GM18861 (cell line): ENCODE results near the gene ADAMTS19.
"Not testable (repeated sequence)": the region's sequence is repeated elsewhere in the genome, so short reads cannot be mapped to it uniquely, and the experiment has no call there.

ENCODE experiments used
- ATAC-seq: cut with Tn5 transposase; IDR thresholded peaks from one replicate; pipeline ENCODE4 v1.9.1; 2021; ENCODE audit not compliant: unreplicated experiment

The ADAMTS19 gene

GRCh38 chr5:129476751-129477150 is 16.7 kb downstream of the ADAMTS19 start:
- no peak for ATAC-seq

DNA sequence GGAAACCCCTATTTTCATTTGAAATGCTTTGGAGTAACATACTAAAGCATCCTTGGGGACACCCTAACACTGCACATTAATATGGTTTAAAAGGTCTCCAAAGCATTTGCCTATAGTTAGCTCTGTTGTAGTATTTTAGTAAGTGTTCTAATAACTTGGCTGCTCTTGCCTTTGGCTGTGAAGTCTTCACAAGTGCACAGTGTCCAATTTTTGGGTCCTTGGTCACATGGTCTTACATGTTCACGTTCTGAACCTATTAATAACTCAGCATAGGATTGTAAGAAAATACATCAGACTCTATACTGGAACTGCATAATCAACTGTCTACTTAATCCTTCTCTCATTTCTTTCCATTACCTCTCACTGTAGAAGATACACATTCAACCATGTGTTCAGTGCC is 17.4 kb downstream of the ADAMTS19 start:
- ATAC-seq: no peak

GRCh38 chr5:129481161-129481560 is 21.1 kb downstream of the ADAMTS19 start:
- ATAC-seq: no peak

GRCh38 chr5:129496421-129496820 is 36.3 kb downstream of the ADAMTS19 start:
- no peak for ATAC-seq

DNA sequence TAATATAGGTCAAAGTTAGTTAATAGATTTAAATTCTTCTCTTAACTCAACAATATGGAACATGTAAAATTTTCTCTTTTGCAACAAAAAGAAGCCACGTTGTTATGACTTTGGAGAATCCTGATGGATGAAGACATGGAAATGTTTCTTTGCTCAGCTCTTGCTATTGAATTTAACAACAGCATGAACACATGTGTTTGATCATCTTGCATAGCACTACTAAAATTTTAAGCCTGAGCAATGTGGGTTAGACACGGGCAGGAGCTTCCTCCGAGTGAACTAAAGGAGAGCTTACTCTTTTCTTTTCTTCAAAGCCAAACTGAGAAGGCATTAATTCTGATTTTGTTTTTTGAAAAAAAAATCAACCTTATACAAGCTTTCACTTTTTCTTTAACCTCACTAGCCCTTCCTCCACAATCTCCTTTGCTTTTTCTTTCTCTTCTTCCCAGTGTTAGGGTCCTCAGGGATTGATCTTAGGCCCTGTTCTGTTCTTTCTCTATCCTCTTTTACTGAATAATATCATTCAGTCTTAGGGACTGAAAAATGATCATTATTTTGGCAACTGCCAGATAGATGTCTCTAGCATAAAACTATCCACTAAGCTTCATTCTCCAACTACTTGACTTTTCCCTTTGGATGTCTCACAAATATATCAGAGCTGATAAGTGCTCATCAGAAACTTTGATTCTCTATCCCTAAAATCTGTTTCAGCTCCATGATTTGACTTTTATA is 36.9 kb downstream of the ADAMTS19 start:
- no peak for ATAC-seq

DNA sequence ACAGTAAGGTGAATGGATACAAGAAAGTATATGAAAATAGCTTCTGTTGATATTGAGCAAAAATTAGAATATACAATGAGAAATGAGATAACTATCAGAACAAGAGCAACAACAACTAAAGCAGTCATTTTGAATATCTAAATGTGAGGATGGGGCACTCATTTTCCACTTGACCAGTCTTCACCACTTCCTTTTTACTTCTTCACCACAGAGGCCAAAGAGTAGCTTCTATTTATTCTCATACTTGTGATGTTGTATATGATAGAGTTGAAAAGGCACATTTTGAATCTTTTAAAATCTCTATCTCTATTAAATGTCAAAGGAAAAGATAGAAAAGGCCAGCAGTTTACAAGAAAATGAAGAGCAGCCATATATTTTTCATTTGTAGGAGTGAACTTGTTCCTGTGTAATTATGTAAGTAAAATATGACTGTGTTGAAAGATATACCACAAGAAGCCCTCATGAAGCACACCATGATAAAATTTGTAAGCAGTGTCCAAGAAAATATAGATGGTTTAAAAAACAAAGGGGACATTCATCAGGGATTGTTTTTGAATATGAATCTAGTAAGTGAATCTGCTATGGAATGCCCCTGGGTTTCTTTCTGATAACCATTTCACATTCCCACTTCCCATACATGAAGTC is 39.2 kb downstream of the ADAMTS19 start:
- peak; percentile 84 for ATAC-seq

DNA sequence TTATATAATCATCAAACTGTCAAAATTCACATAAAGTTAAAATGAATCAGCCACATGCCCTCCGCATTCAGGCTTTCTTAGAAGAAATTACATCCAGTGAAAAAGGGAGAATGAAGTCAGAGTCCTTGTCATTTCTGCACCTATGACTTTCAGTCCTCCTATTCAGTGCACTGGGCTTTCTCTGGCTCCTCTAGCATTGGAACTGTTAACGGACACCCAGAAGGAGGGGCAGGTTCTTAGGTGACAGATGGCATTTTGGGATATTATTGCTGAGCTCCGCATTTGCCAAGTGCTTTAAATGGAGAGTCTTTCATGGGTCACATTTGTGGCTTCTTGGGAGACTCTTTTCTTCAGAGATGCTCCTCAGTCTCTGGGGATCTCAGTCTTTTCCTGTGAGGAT is 40.0 kb downstream of the ADAMTS19 start:
- no peak for ATAC-seq

DNA sequence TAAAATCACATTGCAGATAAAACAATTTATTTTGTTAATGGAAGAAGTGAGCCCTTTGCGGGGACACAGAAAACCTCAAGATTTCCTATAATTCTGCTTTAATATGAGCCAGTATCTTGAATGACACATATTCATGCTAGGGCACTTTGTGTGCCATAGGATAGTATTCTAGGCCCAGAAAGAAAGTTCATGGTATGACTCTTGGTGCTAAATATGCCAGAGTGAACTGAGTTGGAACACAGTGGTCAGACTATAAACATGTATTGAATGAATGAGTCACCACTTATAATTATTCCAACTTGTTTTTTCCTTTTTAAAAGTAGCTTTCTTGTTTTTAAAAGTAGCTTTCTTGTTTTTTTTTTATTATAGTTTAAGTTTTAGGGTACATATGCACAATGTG is 46.0 kb downstream of the ADAMTS19 start:
- no peak for ATAC-seq

DNA sequence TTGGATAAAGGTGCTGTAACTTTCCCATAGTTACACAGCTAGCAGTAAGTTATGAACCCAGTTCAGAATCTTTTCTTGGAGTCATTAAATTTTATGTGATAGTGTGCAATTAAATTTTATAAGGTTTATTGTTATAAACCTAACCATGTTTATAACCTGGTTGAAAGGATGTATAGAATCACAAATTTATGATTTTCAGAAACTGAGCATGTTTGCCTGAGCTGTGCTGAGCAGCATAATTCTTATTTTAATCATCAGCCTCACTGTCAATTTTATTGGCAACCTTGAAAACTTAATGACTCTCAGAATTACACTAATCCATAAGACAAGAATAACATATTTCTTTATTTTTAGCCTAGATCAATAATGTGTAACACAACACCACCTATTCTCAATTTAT is 46.9 kb downstream of the ADAMTS19 start:
- ATAC-seq: no peak

GRCh38 chr5:129507527-129507926 is 47.4 kb downstream of the ADAMTS19 start:
- no peak for ATAC-seq

GRCh38 chr5:129508606-129509005 is 48.5 kb downstream of the ADAMTS19 start:
- no peak for ATAC-seq

- ATAC-seq: no peak
Observed at GRCh38 chr5:129509363-129509975, 49.4 kb downstream of the ADAMTS19 start.

- ATAC-seq: no peak
Observed at GRCh38 chr5:129511291-129511690, 51.2 kb downstream of the ADAMTS19 start.

GRCh38 chr5:129541051-129541450 is 81.0 kb downstream of the ADAMTS19 start:
- ATAC-seq: no peak

- ATAC-seq: peak; percentile 79
Observed at GRCh38 chr5:129541648-129542251, 81.7 kb downstream of the ADAMTS19 start.

GRCh38 chr5:129547137-129547536 is 87.0 kb downstream of the ADAMTS19 start:
- ATAC-seq: no peak

DNA sequence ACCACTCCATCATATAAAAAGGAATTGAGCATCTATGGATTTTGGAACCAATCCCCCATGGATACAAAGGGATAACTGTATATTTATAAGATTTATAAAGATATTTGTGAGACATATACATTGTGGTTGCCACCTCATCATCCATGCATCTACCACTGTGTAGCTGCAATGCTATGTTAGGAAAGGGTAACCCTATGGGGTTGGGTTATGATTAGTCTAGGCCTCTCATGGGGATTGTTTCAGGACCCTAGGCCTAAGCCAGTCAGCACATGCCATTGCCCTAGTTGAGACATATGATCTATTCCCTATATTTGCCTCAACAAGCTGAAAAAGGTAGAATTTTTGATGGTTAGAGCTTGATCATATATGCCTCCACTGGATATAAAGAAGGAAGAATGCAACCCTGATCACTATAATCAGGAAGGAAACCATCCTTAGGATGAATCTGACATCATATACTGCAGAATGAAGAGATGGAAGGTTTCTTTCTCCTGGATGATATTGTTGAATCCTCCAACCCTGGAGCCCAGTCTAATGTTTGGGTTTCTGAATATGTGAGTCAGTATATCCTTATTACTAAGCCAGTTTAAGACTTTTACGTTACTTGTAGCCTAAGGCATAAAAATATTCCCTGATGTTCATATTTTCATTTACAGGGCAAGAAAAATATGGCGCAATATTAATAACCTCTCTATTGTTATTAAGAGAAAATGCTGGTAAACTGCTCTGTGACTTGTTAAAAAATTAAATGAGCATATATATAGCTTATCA is 94.2 kb downstream of the ADAMTS19 start:
- ATAC-seq: no peak

DNA sequence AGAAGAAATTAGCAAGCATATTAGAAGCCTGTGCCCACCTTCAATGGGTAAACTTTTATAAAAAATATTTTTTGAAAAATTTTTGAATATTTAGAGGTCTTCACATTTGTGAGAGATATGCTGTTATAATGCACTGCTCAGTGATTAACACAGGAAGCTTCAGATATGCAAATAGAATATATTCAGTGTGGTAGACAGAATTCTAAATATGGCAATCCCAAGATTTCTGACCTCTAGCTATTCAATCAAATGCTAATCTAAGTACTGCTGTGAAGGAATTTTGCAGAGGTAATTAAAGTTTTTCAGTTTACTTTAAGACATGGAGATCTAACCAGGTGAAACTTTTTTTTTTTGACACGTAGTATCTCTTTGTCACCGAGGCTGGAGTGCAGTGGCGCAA is 103.5 kb downstream of the ADAMTS19 start:
- ATAC-seq: no peak

DNA sequence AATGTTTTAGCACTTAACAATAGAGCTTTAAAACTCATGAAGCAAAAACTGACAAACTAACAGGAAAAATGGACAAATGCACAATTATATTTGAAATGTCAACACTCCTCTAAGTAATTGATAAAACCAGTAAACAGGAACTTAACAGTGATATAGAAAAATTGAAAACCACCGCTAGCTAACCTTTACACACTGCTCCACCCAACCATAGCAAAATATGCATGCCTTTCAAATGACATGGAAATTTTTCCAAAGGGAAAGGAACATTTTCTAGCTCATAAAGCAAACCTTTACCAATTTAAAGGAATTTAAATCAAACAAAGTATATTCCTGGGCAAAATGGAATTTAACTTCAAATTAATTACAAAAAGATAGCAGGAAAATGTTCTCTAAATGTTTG is 109.2 kb downstream of the ADAMTS19 start:
- ATAC-seq: no peak

DNA sequence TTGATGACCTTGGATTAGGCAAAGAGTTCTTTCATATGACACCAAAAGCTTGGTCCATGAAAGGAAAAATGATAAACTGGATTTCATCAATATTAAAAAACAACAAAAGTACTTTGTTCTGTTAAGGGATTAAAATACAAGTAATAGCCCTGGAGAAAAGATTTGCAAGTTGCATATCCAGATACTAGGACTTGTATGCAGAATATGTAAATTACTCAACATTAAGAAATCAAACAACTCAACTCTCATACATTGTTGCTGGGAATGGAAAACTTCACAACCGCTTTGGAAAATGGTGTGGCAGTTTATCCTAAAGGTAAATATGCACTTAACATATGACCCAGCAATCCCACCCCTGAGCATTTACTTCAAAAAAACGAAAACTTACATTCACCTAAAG is 112.0 kb downstream of the ADAMTS19 start:
- ATAC-seq: no peak

DNA sequence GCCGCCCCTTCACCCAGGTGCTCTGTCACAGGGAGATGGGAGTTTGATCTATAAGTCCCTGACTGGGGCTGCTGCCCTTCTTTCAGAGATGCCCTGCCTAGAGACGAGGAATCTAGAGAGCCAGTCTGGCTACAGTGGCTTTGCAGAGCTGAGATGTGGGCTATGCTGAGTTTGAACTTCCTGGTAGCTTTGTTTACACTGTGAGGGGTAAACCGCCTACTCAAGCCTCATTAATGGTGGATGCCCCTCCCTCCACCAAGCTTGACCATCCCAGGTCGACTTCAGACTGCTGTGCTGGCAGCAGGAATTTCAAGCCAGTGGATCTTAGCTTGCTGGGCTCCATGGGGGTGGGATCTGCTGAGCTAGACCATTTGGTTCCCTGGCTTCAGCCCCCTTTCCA is 124.4 kb downstream of the ADAMTS19 start:
- not testable (repeated sequence) for ATAC-seq
